GM13977 (cell line): ENCODE data around the gene LNPK.
"Not testable (repeated sequence)": the region's sequence is repeated elsewhere in the genome, so short reads cannot be mapped to it uniquely, and the experiment has no call there.

Experiments
- DNase-seq: peaks from one replicate; pipeline ENCODE4 v3.0.0; 2012; ENCODE audit warnings: low spot score
- in situ Hi-C: fragments of 300-500 bp; cut with MboI; formaldehyde crosslinking; loops from one replicate; pipeline ENCODE4 v1.12.0; 2022; ENCODE audit warnings: low sequenced_read_pairs, low pct_unique_long_range_greater_than_20kb, mixed read lengths, inconsistent platforms; ENCODE audit not compliant: unreplicated experiment
- TF ChIP-seq, protein P1 (sequence below): IDR thresholded peaks from 2 replicates; pipeline ENCODE4 v1.5.1; 2012; ENCODE audit warnings: mild to moderate bottlenecking, control low read depth; ENCODE audit not compliant: insufficient read depth; ENCODE audit errors: extremely low read depth, missing control alignments

The LNPK gene

DNA sequence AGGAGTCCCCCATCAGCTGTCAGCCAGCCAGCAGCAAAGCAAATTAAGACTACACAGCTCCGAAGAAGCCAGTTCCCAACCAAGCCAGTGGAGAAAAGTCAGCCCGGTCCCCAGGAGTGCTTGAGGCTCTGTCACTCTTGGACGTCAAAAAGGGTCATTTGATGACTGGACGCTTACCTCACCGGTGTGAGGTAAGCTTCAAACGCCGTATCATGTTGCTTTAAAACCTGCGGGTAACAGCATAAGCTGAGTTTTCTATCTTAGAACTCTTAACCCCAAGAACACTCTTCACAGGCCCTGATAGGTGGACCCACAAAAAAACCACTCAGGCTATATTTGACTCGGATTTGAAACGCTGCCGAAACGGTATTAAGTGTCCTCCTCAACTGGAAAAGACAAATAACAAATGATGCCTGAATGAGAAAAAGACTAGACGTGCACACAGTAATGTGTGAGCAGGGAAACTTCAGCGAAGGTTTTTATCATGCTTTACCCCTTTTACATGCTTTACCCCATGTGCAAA, 682 bp upstream of the LNPK start:
- peak; percentile 23 for DNase-seq
- TF ChIP-seq, protein P1, sequence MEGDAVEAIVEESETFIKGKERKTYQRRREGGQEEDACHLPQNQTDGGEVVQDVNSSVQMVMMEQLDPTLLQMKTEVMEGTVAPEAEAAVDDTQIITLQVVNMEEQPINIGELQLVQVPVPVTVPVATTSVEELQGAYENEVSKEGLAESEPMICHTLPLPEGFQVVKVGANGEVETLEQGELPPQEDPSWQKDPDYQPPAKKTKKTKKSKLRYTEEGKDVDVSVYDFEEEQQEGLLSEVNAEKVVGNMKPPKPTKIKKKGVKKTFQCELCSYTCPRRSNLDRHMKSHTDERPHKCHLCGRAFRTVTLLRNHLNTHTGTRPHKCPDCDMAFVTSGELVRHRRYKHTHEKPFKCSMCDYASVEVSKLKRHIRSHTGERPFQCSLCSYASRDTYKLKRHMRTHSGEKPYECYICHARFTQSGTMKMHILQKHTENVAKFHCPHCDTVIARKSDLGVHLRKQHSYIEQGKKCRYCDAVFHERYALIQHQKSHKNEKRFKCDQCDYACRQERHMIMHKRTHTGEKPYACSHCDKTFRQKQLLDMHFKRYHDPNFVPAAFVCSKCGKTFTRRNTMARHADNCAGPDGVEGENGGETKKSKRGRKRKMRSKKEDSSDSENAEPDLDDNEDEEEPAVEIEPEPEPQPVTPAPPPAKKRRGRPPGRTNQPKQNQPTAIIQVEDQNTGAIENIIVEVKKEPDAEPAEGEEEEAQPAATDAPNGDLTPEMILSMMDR = no peak
- in situ Hi-C loops = no loop called here

DNA sequence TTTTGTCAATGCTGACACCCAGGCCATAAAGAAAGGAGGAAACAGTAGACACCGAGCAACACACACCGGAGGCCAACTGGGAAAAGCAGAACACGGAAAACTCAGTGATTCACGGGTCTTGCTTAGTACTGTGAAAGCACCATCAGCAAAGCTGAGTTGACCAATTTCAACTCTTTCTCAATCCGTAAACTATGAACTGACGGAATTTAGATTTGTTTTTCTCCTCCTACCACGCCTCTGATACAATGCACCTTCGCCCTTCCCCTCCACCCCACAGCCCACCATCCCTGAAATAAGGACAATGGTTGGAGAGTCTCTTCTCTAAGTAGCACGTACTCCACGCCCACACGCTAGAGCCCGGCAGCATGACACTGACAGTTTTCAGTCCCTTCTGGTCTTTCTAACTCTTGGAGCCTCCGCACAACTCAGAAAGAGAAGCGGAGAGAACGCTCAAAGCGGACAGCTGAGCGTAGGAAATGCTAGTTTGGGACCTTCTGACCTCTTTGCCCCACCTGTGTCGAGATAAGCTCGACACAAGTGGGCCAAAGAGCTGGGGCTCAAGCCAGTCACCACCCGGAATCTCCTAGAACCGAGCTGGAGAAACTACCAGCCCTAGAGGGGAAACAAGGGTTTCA, 669 bp downstream of the LNPK start:
- DNase-seq = peak; percentile 38
- in situ Hi-C loops = no loop called here
- TF ChIP-seq, protein P1 = no peak

DNA sequence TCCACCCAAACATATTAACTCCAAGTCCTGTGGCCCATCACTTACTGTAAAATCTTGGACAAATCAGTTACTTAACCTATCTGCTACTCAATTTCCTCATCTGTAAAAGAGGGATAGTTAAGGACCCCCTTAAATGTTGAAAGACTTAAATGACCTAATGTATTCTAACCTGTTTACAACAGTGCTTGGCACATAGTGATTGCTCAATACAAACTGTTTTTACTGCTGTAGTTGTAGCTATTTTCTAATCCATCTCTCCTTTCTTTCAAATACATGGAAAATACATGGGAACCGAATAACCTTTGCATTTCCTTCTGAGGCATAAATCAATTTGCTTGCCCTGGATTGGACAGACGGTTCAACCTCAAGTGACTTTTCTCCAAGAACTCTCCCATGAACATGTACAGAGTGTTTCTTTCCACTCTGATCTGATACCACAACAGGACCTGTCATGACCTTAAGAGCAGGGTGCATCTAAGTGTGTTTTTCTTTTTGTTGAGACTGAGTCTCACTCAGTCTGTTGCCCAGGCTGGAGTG, 2.7 kb downstream of the LNPK start:
- DNase-seq = no peak
- in situ Hi-C loops = no loop called here
- TF ChIP-seq, protein P1 = no peak

DNA sequence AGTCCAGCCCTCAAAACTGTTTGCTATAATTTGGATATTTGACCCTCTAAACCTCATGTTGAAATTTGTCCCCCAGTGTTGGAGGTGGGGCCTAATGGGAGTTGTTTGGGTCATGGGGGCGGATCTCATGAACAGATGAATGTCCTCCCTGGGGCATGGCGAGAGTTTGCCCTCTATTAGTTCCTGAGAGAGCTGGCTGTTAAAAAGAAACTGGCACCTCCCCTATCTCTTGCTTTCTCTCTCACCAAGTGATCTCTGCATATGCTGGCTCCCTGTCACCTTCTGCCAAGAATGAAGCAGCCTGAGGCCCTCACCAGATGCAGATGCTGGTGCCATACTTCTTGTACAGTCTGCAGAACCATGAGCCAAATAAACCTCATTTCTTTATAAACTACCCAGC, 12.0 kb downstream of the LNPK start:
- TF ChIP-seq, protein P1 = no peak
- no peak for DNase-seq
- in situ Hi-C loops = no loop called here

DNA sequence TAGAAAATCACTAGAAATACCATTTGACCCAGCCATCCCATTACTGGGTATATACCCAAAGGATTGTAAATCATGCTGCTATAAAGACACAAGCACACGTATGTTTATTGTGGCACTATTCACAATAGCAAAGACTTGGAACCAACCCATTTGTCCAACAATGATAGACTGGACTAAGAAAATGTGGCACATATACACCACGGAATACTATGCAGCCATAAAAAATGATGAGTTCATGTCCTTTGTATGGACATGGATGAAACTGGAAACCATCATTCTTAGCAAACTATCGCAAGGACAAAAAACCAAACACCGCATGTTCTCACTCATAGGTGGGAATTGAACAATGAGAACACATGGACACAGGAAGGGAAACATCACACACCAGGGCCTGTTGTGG, 14.9 kb downstream of the LNPK start:
- DNase-seq, in situ Hi-C loops: not testable (repeated sequence)

DNA sequence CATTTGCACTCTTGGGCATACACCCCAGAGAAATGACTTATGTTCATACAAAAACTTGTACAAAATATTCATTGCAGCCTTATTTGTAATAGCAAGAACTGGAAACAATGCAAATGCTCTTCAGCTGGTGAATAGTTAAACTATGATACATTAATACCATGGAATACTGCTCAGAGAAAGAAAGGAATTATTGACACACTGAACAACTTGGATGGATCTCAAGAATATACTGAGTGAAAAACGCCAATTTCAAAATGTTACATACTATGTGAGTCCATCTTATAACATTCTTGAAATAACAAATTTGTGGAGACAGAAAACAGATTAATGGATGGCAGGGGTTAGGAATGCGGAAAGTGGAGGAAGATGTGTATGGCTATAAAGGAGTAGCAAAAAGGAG, 17.2 kb downstream of the LNPK start:
- TF ChIP-seq, protein P1 = no peak

DNA sequence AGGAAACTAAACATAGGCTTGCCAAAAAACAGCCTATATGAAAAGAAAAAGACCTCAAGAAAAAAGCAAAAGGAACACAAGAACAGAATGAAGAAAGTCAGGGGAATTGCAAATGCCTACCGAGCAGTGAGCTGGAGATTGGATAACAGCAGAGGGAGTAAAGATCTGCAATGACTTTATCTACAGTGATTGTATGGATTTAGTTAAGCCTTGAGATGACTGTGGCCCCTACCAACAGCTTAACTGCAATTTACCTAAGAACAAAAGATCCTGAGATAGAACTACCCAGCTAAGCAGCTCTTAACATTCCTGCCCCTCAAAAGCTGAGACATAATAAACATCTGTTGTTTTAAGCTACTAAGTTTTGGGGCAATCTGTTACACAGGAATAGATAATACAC, 20.5 kb downstream of the LNPK start:
- in situ Hi-C loops = no loop called here
- DNase-seq = no peak
- TF ChIP-seq, protein P1 = no peak

More for the DNA sequence above, 17.2 kb downstream of the LNPK start:
- in situ Hi-C loops = no loop called here
- no peak for DNase-seq
